Raji (cell line): Measurements from ENCODE around the gene STBD1.

ENCODE experiments used
- POLR2A ChIP-seq: IDR thresholded peaks from 2 replicates; pipeline ENCODE4 v1.6.1; 2011; ENCODE audit warnings: low read depth, low read length, control low read depth; ENCODE audit not compliant: insufficient read depth

STBD1 gene

DNA sequence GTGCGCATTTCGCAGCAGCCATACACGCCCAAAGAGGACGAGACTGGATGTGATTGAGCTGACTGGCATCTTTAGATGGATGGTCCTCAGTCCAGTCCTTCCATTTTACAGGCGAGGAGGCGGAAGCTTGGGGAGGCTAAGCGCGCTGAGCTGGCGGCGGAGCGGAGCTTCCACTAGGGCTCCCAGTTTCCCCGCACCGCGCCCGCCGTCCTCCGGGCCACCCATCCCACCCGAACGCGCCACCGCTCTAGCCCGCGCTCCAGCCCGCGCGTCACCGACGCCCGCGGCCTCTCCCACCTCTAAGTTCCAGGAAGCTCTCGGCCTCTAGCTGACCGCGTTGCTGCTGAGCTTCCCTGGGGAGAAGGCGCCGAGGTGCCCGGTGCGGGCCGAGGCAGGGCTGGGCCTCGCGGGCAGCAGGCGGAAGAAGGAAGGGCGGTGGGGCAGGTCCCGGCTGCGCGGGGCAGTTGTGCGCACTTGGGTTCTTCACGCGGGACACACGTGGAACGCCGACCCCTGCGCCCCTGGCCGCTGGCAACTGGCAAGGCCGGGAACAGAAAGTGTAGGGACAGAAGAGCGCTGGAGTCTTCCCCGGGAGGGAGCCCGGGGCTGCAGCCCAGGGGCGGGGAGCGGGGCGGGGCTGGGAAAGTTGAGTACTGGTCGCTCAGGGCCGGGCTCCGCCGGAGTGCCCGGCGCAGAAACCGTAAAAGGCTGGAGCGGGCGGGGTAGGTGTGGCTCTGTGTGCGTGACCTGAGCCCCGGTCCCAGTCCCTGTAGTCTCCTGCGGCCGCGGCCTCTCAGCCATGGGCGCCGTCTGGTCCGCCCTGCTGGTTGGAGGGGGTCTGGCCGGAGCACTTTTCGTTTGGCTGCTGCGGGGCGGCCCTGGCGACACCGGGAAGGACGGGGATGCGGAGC is at the start of gene STBD1:
TSS of gene STBD1 (plus strand) at position 763 of the 911 bp plus-strand sequence. CDS start at position 800, 37 bp downstream.
- no peak for TF ChIP-seq POLR2A

DNA sequence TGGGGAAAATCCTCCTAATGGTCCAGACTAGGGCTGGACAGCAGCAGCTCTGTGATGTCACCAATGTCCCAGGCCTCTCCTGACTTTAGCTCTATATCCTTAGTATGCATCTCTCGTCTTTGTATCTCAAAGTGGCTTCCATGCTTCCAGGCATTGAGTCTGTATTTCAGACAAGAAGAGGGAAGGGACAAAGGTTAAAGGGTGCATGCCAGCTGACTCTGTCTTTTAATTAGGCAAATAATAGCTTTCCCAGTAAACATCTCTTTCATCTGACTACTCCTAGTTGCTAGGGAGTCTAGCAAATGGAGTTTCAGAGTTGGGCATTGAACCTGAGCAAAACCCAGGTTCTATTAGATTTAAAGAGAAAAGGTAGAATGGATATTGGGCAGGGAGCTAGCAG is 49.6 kb upstream of the STBD1 start:
- no peak for TF ChIP-seq POLR2A

GRCh38 chr4:76257824-76258223 is 48.7 kb upstream of the STBD1 start:
- TF ChIP-seq POLR2A: no peak

DNA sequence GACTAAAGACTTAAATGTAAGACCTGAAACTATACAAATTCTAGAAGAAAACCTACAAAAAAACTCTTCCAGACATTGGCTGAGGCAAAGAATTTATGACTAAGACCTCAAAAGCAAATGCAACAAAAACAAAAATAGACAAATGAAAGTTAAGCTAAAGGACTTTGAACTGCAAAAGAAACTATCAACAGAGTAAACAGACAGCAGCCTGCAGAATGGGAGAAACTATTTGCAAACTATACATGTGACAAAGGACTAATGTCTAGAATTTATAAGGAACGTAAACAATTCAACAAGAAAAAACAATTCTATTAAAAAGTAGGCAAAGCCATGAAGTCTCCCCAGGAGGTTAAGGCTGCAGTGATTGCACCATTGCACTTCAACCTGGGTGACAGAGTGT is 46.0 kb upstream of the STBD1 start:
- no peak for TF ChIP-seq POLR2A

- no peak for TF ChIP-seq POLR2A
These were observed 40.8 kb upstream of the STBD1 start for GRCh38 chr4:76265631-76266218.

DNA sequence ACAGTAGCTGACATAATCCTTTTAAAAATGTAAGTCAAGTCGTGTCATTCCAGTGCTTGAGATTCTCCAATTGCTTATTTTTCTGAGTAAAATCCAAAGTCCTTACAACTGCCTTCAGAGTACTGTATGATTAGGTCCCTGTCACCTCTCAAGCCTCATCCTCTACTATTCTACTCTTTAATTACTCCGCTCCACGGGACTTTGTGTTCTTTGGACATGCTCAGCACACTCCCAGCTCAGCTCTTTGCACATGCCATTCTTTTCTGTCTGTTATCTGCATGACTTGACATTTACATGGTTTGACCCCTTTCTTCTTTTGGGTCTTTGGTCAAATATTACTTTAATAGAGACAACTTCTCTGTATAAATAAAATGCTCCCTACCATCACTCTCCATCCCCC is 39.9 kb upstream of the STBD1 start:
- no peak for TF ChIP-seq POLR2A

DNA sequence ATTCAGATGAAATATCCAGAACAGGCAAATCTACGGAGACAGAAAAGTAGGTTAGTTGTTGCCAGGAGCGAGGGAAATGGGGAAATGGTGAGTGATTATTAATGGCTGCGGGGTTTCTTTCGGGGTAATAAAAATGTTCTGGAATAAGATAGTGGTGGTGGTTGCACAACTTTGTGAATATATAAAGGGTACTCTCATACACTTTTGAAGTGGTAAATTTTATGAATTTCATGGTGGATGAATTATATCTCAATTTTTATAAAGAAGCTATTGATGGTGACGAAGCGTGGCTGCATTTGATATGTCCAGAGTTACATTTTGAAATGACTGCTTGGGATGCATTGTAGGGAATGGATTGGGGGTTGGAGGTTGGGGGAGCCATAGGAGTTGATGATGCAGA is 38.7 kb upstream of the STBD1 start:
- TF ChIP-seq POLR2A: no peak

DNA sequence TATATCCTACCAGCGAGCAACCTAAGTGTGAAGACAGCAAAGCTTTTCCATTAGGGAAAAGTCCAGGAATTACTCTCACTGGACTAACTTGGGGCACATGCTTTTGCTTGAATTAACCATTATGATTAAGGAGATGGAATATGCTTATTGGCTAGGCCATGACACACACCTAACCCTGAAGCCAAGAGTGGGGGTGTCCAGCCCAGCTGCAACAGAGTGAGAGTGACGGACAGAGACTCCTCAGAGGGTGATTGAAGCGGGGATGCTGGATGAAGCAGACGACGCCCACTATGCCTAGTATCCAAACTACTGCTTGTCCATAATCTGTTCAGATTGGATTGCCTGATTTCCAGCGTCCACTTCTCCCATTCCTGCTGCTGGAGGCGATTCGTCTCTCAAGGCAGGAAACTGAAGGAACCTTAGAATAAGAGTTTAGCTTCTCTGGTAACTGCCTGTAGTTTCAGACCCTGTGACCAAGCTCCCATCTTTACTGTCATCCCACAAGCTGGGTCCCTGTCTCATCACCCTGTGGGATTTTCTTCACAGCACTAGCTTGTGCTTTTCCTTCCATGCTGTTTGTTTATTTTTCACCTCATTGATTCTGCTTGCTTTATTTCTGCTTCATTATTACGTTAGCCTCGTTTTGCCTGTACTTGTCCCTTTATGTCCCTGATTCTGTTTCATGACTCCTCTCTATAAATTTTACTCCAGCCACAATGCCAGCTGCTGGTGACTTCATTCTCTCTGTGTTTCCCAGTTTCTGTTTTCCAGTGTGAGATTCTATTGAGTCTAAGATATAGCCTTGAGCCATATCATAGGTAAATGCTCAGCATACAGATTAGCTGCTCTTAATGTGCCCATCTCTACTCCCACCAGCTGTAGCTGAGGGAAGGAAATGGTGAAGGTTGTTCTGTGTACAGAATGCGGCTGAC is 36.0 kb upstream of the STBD1 start:
- TF ChIP-seq POLR2A: no peak

DNA sequence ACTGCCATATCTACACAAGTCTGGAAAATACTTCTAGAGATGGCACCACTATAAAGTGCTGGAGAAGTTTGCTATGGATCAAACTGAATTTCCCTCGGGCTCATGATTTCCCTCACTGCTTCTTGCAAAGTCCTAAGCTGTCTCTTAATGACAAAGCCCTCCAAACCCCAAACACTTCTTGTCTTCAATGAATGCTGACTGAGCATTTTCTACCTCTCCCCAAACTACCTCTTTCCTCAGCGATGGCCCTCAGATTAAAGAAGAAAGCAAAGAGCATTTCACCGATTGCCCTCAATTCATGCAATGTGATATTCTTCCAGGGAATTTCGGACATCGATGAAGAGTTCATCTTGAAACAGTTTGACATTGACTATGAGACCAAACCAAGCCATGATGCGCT is 35.3 kb upstream of the STBD1 start:
- no peak for TF ChIP-seq POLR2A

- no peak for TF ChIP-seq POLR2A
These were observed 34.5 kb upstream of the STBD1 start for GRCh38 chr4:76272073-76272472.

DNA sequence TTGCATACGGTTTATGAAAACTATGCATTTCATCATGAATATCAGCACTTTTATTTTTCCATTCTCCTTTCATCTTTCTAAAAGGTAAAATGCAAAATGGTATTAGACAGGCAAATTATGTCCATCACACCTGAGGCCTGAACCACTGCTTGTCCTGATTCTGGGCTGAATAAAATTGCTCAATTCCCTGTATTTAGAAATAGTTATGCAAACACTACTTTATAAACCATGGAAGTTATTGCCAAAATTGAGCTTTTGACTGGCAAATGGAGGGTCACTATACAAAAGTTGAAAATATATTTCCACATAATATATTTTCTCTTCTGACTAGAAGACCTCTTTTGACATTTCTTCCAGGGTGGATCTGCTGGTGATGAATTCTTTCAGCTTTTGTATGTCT is 34.0 kb upstream of the STBD1 start:
- TF ChIP-seq POLR2A: no peak

- TF ChIP-seq POLR2A: no peak
These were observed 33.5 kb upstream of the STBD1 start for GRCh38 chr4:76272999-76273398.

DNA sequence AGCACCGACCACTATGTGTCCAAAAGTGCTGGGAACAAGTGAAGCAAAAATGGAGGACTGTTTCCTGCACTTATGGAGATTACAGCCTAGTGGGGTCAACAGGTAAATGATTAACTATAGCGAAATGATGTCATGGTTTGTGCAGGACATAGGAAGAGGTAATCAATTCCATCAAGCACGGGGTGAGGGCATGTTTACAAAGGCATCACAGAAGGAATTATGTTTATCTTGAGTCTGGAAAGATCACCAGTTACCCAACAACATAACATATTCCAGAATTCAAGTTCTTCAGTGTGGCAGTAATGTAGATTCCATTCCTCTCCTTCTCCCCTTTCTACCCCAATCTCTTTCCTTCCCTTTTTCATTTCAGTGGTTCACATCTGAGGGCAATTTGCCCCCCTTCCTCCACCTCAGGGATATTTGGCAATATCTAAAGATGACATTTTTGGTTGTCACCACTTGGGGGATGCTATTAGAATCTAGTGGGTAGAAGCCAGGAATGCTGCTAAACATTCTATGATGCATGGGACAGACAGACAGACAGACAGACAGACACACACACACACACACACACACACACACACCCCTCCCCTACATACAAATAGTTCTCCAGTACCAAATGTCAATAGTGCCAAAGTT is 30.9 kb upstream of the STBD1 start:
- TF ChIP-seq POLR2A: no peak

DNA sequence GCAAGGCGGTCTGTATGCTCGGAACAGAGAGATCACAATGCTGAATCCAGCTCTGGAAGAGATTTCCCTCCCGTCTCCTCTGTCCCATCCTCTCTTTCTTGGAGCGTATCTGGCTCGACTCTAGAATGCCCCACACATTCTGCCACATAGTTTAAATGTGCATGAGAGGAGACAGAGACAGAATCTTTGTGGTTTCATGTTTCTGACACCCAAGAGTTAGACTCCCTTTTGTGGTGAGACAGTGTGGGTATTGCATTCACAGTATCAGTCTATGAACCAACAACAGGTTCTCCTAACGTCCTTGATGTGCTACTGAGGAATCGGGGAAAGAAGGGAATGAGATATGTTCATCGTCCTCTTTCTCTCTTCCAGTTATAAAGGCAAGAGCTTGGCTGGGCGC is 29.7 kb upstream of the STBD1 start:
- TF ChIP-seq POLR2A: no peak

GRCh38 chr4:76277667-76278066 is 28.9 kb upstream of the STBD1 start:
- TF ChIP-seq POLR2A: no peak
